Activated CD8-positive, alpha-beta memory T cell treated with anti-CD3 and anti-CD28 coated beads for 24 hours (primary cell): ENCODE measurements around the gene PTPRK.

ENCODE experiments used
- DNase-seq: peaks from one replicate; pipeline ENCODE4 v3.0.0-alpha.2; 2020

The PTPRK gene

GRCh38 chr6:128376952-128377503, 143.4 kb downstream of the PTPRK start:
- no peak for DNase-seq

GRCh38 chr6:128371136-128371535, 149.3 kb downstream of the PTPRK start:
- DNase-seq = no peak

GRCh38 chr6:128370072-128370471, 150.3 kb downstream of the PTPRK start:
- no peak for DNase-seq

GRCh38 chr6:128368213-128368944, 152.0 kb downstream of the PTPRK start:
- DNase-seq = no peak

GRCh38 chr6:128367437-128367836, 153.0 kb downstream of the PTPRK start:
- no peak for DNase-seq

GRCh38 chr6:128365520-128366160, 154.8 kb downstream of the PTPRK start:
- no peak for DNase-seq

GRCh38 chr6:128364766-128365519, 155.5 kb downstream of the PTPRK start:
- no peak for DNase-seq

GRCh38 chr6:128363020-128363813, 157.2 kb downstream of the PTPRK start:
- DNase-seq = no peak

- DNase-seq = no peak
These were observed 159.0 kb downstream of the PTPRK start for GRCh38 chr6:128361378-128361777.

- no peak for DNase-seq
These were observed 162.1 kb downstream of the PTPRK start for GRCh38 chr6:128358244-128358776.

GRCh38 chr6:128357392-128358130, 162.8 kb downstream of the PTPRK start:
- no peak for DNase-seq

GRCh38 chr6:128352366-128352765, 168.0 kb downstream of the PTPRK start:
- DNase-seq = no peak

- no peak for DNase-seq
These were observed 169.2 kb downstream of the PTPRK start for GRCh38 chr6:128351255-128351514.

GRCh38 chr6:128350416-128351254, 169.8 kb downstream of the PTPRK start:
- DNase-seq = no peak

GRCh38 chr6:128347123-128347522, 173.3 kb downstream of the PTPRK start:
- no peak for DNase-seq

GRCh38 chr6:128346569-128346968, 173.8 kb downstream of the PTPRK start:
- DNase-seq = no peak

GRCh38 chr6:128345278-128345677, 175.1 kb downstream of the PTPRK start:
- DNase-seq = no peak

- no peak for DNase-seq
These were observed 176.7 kb downstream of the PTPRK start for GRCh38 chr6:128343706-128344105.

- DNase-seq = no peak
These were observed 180.6 kb downstream of the PTPRK start for GRCh38 chr6:128339635-128340450.

GRCh38 chr6:128337619-128338018, 182.8 kb downstream of the PTPRK start:
- DNase-seq = no peak
